ENCODE measurements around the gene ARHGEF10L.

DNA sequence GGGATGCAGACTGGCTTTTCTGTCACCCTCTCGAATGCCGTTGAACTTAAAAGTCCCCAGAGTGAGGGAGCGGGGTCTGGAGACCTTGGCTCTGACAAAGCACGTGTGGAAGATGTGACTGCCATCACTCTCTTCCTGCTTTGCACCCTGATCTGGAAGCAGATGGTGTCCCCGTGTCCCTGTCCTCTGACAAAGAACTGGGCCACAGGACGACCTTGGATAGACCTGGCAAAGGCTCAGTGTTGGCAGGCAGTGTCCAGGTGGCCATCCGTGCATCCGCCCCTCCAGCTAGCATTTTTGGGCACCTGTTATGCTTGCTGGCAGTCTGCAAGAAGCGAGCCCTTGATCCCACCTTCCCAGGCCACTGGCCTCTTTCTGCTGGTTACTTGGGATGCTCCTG, 27.4 kb downstream of the ARHGEF10L start:
- TF ChIP-seq, protein P1, sequence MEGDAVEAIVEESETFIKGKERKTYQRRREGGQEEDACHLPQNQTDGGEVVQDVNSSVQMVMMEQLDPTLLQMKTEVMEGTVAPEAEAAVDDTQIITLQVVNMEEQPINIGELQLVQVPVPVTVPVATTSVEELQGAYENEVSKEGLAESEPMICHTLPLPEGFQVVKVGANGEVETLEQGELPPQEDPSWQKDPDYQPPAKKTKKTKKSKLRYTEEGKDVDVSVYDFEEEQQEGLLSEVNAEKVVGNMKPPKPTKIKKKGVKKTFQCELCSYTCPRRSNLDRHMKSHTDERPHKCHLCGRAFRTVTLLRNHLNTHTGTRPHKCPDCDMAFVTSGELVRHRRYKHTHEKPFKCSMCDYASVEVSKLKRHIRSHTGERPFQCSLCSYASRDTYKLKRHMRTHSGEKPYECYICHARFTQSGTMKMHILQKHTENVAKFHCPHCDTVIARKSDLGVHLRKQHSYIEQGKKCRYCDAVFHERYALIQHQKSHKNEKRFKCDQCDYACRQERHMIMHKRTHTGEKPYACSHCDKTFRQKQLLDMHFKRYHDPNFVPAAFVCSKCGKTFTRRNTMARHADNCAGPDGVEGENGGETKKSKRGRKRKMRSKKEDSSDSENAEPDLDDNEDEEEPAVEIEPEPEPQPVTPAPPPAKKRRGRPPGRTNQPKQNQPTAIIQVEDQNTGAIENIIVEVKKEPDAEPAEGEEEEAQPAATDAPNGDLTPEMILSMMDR (IDR thresholded peaks at IDR 0.05; ENCODE audit: low read depth, low read length, poor library complexity, severe bottlenecking), result no peak
- TF ChIP-seq EZH2phosphoT487 (IDR thresholded peaks at IDR 0.05; ENCODE audit: borderline replicate concordance, low read length), result no peak

Measured in DOHH2 (cell line).